ENCODE measurements around the gene TMEM33.
"Not testable (repeated sequence)": the region's sequence is repeated elsewhere in the genome, so short reads cannot be mapped to it uniquely, and the experiment has no call there.

Gene TMEM33

GRCh38 chr4:41890085-41890484, 45.1 kb upstream of the TMEM33 start:
- Histone ChIP-seq H3K4me3 (no peak overlapping the region), H3K27ac (no peak overlapping the region)
- no peak for DNase-seq (ENCODE audit: low spot score)
- no peak for TF ChIP-seq CTCF (IDR thresholded peaks at IDR 0.05)

GRCh38 chr4:41896648-41897047, 38.6 kb upstream of the TMEM33 start:
- H3K27ac ChIP-seq: no peak overlapping the region
- H3K4me3 ChIP-seq: no peak overlapping the region
- TF ChIP-seq CTCF (IDR thresholded peaks at IDR 0.05): no peak
- no peak for DNase-seq (ENCODE audit: low spot score)

- no peak for TF ChIP-seq CTCF (IDR thresholded peaks at IDR 0.05)
- no peak for DNase-seq (ENCODE audit: low spot score)
- H3K27ac ChIP-seq: no peak overlapping the region
- no peak overlapping the region for H3K4me3 ChIP-seq
These were observed 37.5 kb upstream of the TMEM33 start for GRCh38 chr4:41897698-41898097.

GRCh38 chr4:41909136-41909535, 26.1 kb upstream of the TMEM33 start:
- H3K27ac ChIP-seq; DNase-seq (ENCODE audit: low spot score); H3K4me3 ChIP-seq: not testable (repeated sequence)

- no peak overlapping the region for H3K27ac ChIP-seq
- TF ChIP-seq CTCF (IDR thresholded peaks at IDR 0.05): no peak
- no peak for DNase-seq (ENCODE audit: low spot score)
- H3K4me3 ChIP-seq: no peak overlapping the region
These were observed 22.7 kb upstream of the TMEM33 start for GRCh38 chr4:41912546-41912945.

- DNase-seq (ENCODE audit: low spot score): no peak
- no peak overlapping the region for H3K27ac ChIP-seq
- TF ChIP-seq CTCF (IDR thresholded peaks at IDR 0.05): no peak
- no peak overlapping the region for H3K4me3 ChIP-seq
These were observed 21.7 kb upstream of the TMEM33 start for GRCh38 chr4:41913509-41913908.

GRCh38 chr4:41918278-41918677, 17.0 kb upstream of the TMEM33 start:
- no peak overlapping the region for H3K27ac ChIP-seq
- no peak for TF ChIP-seq CTCF (IDR thresholded peaks at IDR 0.05)
- no peak for DNase-seq (ENCODE audit: low spot score)

GRCh38 chr4:41920416-41920815, 14.8 kb upstream of the TMEM33 start:
- DNase-seq (ENCODE audit: low spot score); H3K4me3 ChIP-seq; H3K27ac ChIP-seq: not testable (repeated sequence)

More at GRCh38 chr4:41918278-41918677, 17.0 kb upstream of the TMEM33 start:
- no peak overlapping the region for H3K4me3 ChIP-seq

All from coronary artery (tissue), 2 donors.